ENCODE results near the gene DNAH12.

GRCh38 chr3:57382933-57383332 lies 161.2 kb downstream of the DNAH12 start:
- no peak for TF ChIP-seq CTCF (IDR thresholded peaks at IDR 0.05)
- no peak for TF ChIP-seq POLR2A (IDR thresholded peaks at IDR 0.05)
- no peak for TF ChIP-seq POLR2AphosphoS5 (IDR thresholded peaks at IDR 0.05)
